Neural progenitor cell (in vitro differentiated cells): ENCODE data around the gene IER5. TPM values are rescaled to one million over a fixed set of nuclear protein-coding genes. Genes with fewer than 3 reads are reported as not detected.

Source experiments
- DNase-seq: peaks from one replicate; pipeline ENCODE4 v3.0.0-alpha.2; 2016; ENCODE audit warnings: low spot score
- H2AFZ ChIP-seq: fragments of 200-600 bp; sonication (generic); replicated peaks from 2 replicates; pipeline ENCODE4 v1.6.1; 2016; ENCODE audit warnings: antibody characterized with exemption
- H3F3A ChIP-seq: fragments of 200-600 bp; sonication (generic); 2 replicates; pipeline ENCODE4 v1.6.1; 2016; ENCODE audit warnings: antibody characterized with exemption, low read depth
- H3K27ac ChIP-seq: fragments of 200-600 bp; sonication (generic); 2 replicates; pipeline ENCODE4 v1.5.1; 2016; ENCODE audit warnings: mild to moderate bottlenecking
- H3K27me3 ChIP-seq: fragments of 200-600 bp; sonication (generic); 2 replicates; pipeline ENCODE4 v1.6.1; 2016; ENCODE audit warnings: mild to moderate bottlenecking, moderate library complexity
- H3K36me3 ChIP-seq: fragments of 200-600 bp; sonication (generic); 2 replicates; pipeline ENCODE4 v1.5.1; 2016
- H3K4me1 ChIP-seq: fragments of 200-600 bp; sonication (generic); 2 replicates; pipeline ENCODE4 v1.6.1; 2016; ENCODE audit warnings: mixed run types
- H3K4me2 ChIP-seq: fragments of 200-600 bp; sonication (generic); 2 replicates; pipeline ENCODE4 v1.6.1; 2016
- H3K4me3 ChIP-seq: fragments of 200-600 bp; sonication (generic); 2 replicates; pipeline ENCODE4 v1.5.1; 2016
- H3K79me2 ChIP-seq: fragments of 200-600 bp; sonication (generic); 2 replicates; pipeline ENCODE4 v1.6.1; 2016; ENCODE audit warnings: low read depth
- H3K9ac ChIP-seq: fragments of 200-600 bp; sonication (generic); 2 replicates; pipeline ENCODE4 v1.6.1; 2016
- H3K9me3 ChIP-seq: fragments of 200-600 bp; sonication (generic); 2 replicates; pipeline ENCODE4 v1.5.1; 2016; ENCODE audit warnings: low read depth
- H4K20me1 ChIP-seq: fragments of 200-600 bp; sonication (generic); 2 replicates; pipeline ENCODE4 v1.6.1; 2016; ENCODE audit warnings: low read depth
- H3K27ac Mint-ChIP-seq: 3 replicates; pipeline ENCODE4 v1.8.0; 2021; ENCODE audit warnings: mixed read lengths
- H3K27me3 Mint-ChIP-seq: 2 replicates; pipeline ENCODE4 v1.8.0; 2022; ENCODE audit warnings: low read depth, mild to moderate bottlenecking, inconsistent platforms, moderate library complexity, mixed read lengths; ENCODE audit not compliant: insufficient read depth
- H3K36me3 Mint-ChIP-seq: 3 replicates; pipeline ENCODE4 v1.8.0; 2021; ENCODE audit warnings: mixed read lengths
- H3K4me1 Mint-ChIP-seq: 3 replicates; pipeline ENCODE4 v1.8.0; 2021; ENCODE audit warnings: mixed read lengths
- H3K4me3 Mint-ChIP-seq: 3 replicates; pipeline ENCODE4 v1.8.0; 2021; ENCODE audit warnings: mild to moderate bottlenecking, moderate library complexity, mixed read lengths
- H3K9me3 Mint-ChIP-seq: 3 replicates; pipeline ENCODE4 v1.8.0; 2020; ENCODE audit warnings: mixed read lengths
- CTCF ChIP-seq: fragments of 200-600 bp; sonication (generic); IDR thresholded peaks from 2 replicates; pipeline ENCODE4 v1.5.1; 2017; ENCODE audit warnings: antibody characterized with exemption, mild to moderate bottlenecking
- EZH2 ChIP-seq: fragments of 200-600 bp; sonication (generic); IDR thresholded peaks from 2 replicates; pipeline ENCODE4 v1.6.1; 2017; ENCODE audit warnings: antibody characterized with exemption, mild to moderate bottlenecking, moderate library complexity
- EZH2phosphoT487 ChIP-seq: fragments of 200-600 bp; sonication (generic); IDR thresholded peaks from 2 replicates; pipeline ENCODE4 v1.6.1; 2017; ENCODE audit warnings: antibody characterized with exemption
- total RNA-seq: library from RNA; depleted of rRNA; stranded (reverse); fragments of >200 nt; gene quantifications from 2 replicates; pipeline ENCODE4 v1.2.3, GENCODE V29; 2015; ENCODE audit warnings: low replicate concordance

IER5 gene
- total RNA-seq, 1 donor from 2014 or later, result 8.0 TPM

- Histone ChIP-seq H3K4me3 (no peak overlapping the region), H3K9me3 (no peaks in the 10 kb centered on the region), H3K36me3 (no peaks in the 10 kb centered on the region), H3K4me2 (no peak overlapping the region), H3K27ac (no peak overlapping the region), H2AFZ (no peak overlapping the region), H3K79me2 (no peaks in the 10 kb centered on the region), H3K9ac (no peak overlapping the region), H3K4me1 (peaks cover 15% of the 10 kb centered on the region), H3K27me3 (no peaks in the 10 kb centered on the region), H3F3A (peaks cover 14% of the 10 kb centered on the region), H4K20me1 (no peaks in the 10 kb centered on the region)
- DNase-seq, result no peak
- TF ChIP-seq CTCF (no peak), EZH2phosphoT487 (no peak), EZH2 (no peak)
- H3K9me3 Mint-ChIP-seq, result peaks cover 2% of the 10 kb centered on the region
- peak overlapping the region; percentile 28 for H3K27ac Mint-ChIP-seq
- peaks cover 1% of the 10 kb centered on the region for H3K36me3 Mint-ChIP-seq
- peaks cover 55% of the 10 kb centered on the region for H3K4me1 Mint-ChIP-seq
- H3K4me3 Mint-ChIP-seq, result peak overlapping the region; percentile 33
- H3K27me3 Mint-ChIP-seq, result peaks cover 20% of the 10 kb centered on the region
Measured at GRCh38 chr1:181136738-181137122, 48.2 kb downstream of the IER5 start.

GRCh38 chr1:181137217-181137743 is 48.8 kb downstream of the IER5 start:
- Histone ChIP-seq H3K9ac (no peak overlapping the region), H4K20me1 (no peaks in the 10 kb centered on the region), H2AFZ (no peak overlapping the region), H3K4me2 (no peak overlapping the region), H3K79me2 (no peaks in the 10 kb centered on the region), H3K36me3 (no peaks in the 10 kb centered on the region), H3K27ac (no peak overlapping the region), H3F3A (peaks cover 14% of the 10 kb centered on the region), H3K4me1 (peaks cover 20% of the 10 kb centered on the region), H3K9me3 (no peaks in the 10 kb centered on the region), H3K27me3 (no peaks in the 10 kb centered on the region), H3K4me3 (no peak overlapping the region)
- TF ChIP-seq EZH2 (no peak), EZH2phosphoT487 (no peak), CTCF (no peak)
- H3K27me3 Mint-ChIP-seq, result peaks cover 24% of the 10 kb centered on the region
- peaks cover 1% of the 10 kb centered on the region for H3K36me3 Mint-ChIP-seq
- no peak overlapping the region for H3K4me3 Mint-ChIP-seq
- peaks cover 60% of the 10 kb centered on the region for H3K4me1 Mint-ChIP-seq
- peak overlapping the region; percentile 2 for H3K27ac Mint-ChIP-seq
- no peak for DNase-seq
- peaks cover 2% of the 10 kb centered on the region for H3K9me3 Mint-ChIP-seq

GRCh38 chr1:181139631-181140061 is 51.1 kb downstream of the IER5 start:
- H3K27ac Mint-ChIP-seq, result no peak overlapping the region
- peaks cover 13% of the 10 kb centered on the region for H3K4me1 ChIP-seq
- TF ChIP-seq EZH2phosphoT487 (no peak), CTCF (no peak), EZH2 (no peak)

More at GRCh38 chr1:181139631-181140061, 51.1 kb downstream of the IER5 start:
- Histone ChIP-seq H3K4me2 (no peak overlapping the region), H2AFZ (no peak overlapping the region), H3K27me3 (peaks cover 3% of the 10 kb centered on the region), H3F3A (no peaks in the 10 kb centered on the region), H4K20me1 (no peaks in the 10 kb centered on the region), H3K36me3 (no peaks in the 10 kb centered on the region), H3K9me3 (no peaks in the 10 kb centered on the region), H3K27ac (no peak overlapping the region), H3K9ac (no peak overlapping the region), H3K4me3 (no peak overlapping the region), H3K79me2 (no peaks in the 10 kb centered on the region)
- no peak for DNase-seq
- H3K27me3 Mint-ChIP-seq, result peaks cover 22% of the 10 kb centered on the region
- peaks cover 2% of the 10 kb centered on the region for H3K9me3 Mint-ChIP-seq
- H3K4me3 Mint-ChIP-seq, result no peak overlapping the region
- H3K4me1 Mint-ChIP-seq, result peaks cover 55% of the 10 kb centered on the region
- peaks cover 1% of the 10 kb centered on the region for H3K36me3 Mint-ChIP-seq
